Measurements from ENCODE around the gene MPIG6B. TPM values are rescaled to one million over a fixed set of nuclear protein-coding genes. Genes with fewer than 3 reads are reported as not detected.

Gene MPIG6B
- total RNA-seq, 1 donor from 2014 or later: not detected

DNA sequence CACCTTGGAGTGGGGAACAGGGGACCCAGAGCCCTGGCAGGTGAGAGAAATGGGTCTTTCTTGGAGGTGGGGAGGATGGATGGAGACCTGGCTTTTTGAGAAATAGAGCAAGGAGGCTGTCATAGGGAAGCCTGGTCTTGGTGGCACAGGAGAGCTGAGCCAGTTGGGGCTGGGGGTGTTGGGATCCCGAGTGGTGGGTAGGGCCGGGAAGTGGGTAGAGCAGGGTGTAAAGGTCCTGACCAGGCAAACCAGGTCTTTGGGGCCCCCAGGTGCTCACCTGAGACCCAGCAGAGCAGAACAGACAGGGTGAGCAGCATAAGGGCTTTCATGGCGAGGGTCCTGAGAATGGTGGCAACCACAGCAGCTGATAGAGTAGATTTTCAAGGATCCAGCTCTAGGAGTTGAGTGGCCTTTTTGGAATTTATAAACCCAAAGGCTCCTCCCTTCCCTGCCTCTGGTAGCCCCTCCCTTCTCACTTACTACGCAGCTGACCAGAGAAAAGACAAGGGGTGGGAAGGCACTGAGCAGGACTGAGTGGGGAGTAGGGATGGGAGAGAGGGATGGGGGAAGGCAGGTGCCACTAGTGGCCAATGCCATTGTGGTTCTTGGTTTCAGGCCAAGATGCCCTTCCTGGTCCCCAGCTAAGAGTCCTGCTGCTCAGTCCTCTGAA, 1.7 kb upstream of the MPIG6B start, which contains the start of gene LY6G6C:
Gene LY6G6C (minus strand): TSS at position 396 of the 670 bp plus-strand sequence. CDS start 67 bp downstream, at position 329.
- H3K27ac Mint-ChIP-seq: no peak within 1 kb of the TSS

DNA sequence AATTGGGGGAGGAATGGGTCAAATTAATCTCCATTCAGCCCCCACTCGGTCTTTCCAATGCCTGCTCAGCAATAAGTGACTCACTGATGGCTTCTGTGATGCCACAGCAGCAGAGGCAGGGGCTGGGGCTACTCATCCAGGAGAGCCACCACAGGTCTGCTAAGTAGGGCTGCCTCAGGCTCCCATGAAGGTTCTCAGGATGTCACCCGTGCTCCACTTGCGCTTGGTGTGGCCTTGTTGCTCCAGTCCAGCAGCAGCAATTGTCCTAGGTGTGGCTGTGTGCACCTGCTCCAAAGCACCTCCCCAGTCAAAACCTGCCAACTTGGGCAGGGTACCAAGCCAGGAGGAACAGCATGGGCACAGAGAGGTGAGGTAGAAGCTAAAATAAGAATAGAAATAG, 1.0 kb upstream of the MPIG6B start:
- no peak for TF ChIP-seq EZH2 (IDR thresholded peaks at IDR 0.05)
- TF ChIP-seq EZH2phosphoT487 (IDR thresholded peaks at IDR 0.05): no peak
- TF ChIP-seq, protein P1, sequence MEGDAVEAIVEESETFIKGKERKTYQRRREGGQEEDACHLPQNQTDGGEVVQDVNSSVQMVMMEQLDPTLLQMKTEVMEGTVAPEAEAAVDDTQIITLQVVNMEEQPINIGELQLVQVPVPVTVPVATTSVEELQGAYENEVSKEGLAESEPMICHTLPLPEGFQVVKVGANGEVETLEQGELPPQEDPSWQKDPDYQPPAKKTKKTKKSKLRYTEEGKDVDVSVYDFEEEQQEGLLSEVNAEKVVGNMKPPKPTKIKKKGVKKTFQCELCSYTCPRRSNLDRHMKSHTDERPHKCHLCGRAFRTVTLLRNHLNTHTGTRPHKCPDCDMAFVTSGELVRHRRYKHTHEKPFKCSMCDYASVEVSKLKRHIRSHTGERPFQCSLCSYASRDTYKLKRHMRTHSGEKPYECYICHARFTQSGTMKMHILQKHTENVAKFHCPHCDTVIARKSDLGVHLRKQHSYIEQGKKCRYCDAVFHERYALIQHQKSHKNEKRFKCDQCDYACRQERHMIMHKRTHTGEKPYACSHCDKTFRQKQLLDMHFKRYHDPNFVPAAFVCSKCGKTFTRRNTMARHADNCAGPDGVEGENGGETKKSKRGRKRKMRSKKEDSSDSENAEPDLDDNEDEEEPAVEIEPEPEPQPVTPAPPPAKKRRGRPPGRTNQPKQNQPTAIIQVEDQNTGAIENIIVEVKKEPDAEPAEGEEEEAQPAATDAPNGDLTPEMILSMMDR (IDR thresholded peaks at IDR 0.05): no peak
- no peak for DNase-seq (ENCODE audit: low spot score)
- Mint-ChIP-seq H3K27ac (no peak overlapping the region), H3K9me3 (no peaks in the 10 kb centered on the region), H3K4me1 (peaks cover 20% of the 10 kb centered on the region), H3K4me3 (no peak overlapping the region), H3K36me3 (peaks cover 21% of the 10 kb centered on the region), H3K27me3 (ENCODE audit: insufficient read depth, low read depth) (peaks cover 13% of the 10 kb centered on the region)
- no peak overlapping the region for H3K4me2 ChIP-seq
- H3K4me3 ChIP-seq: no peak overlapping the region
- no peaks in the 10 kb centered on the region for H3K9me3 ChIP-seq (ENCODE audit: low read depth)
- peaks cover under 1% of the 10 kb centered on the region for H4K20me1 ChIP-seq (ENCODE audit: low read depth)
- H3F3A ChIP-seq (ENCODE audit: low read depth): peaks cover 17% of the 10 kb centered on the region
- H2AFZ ChIP-seq (replicated peaks): no peak overlapping the region
- H3K27ac ChIP-seq: no peak overlapping the region
- H3K9ac ChIP-seq: no peak overlapping the region
- no peaks in the 10 kb centered on the region for H3K27me3 ChIP-seq
- no peaks in the 10 kb centered on the region for H3K79me2 ChIP-seq (ENCODE audit: low read depth)
- no peaks in the 10 kb centered on the region for H3K36me3 ChIP-seq
- H3K4me1 ChIP-seq: no peaks in the 10 kb centered on the region

More for the DNA sequence above, 1.7 kb upstream of the MPIG6B start, which contains the start of gene LY6G6C:
- H3K36me3 Mint-ChIP-seq: peaks cover 15% of the 10 kb centered on the region
- no peaks in the 10 kb centered on the region for H3K9me3 ChIP-seq (ENCODE audit: low read depth)
- peak within 1 kb of the TSS; percentile 33 for H3K4me3 Mint-ChIP-seq
- H3K9me3 Mint-ChIP-seq: no peaks in the 10 kb centered on the region
- peaks cover 17% of the 10 kb centered on the region for H3K4me1 Mint-ChIP-seq
- no peaks in the 10 kb centered on the region for H4K20me1 ChIP-seq (ENCODE audit: low read depth)
- peaks cover 16% of the 10 kb centered on the region for H3F3A ChIP-seq (ENCODE audit: low read depth)
- H3K27me3 Mint-ChIP-seq (ENCODE audit: insufficient read depth, low read depth): peaks cover 11% of the 10 kb centered on the region
- no peaks in the 10 kb centered on the region for H3K27me3 ChIP-seq
- no peaks in the 10 kb centered on the region for H3K79me2 ChIP-seq (ENCODE audit: low read depth)
- no peak for DNase-seq (ENCODE audit: low spot score)
- no peak within 1 kb of the TSS for H3K4me3 ChIP-seq
- no peak within 1 kb of the TSS for H2AFZ ChIP-seq (replicated peaks)
- TF ChIP-seq, protein P1 (IDR thresholded peaks at IDR 0.05): no peak
- TF ChIP-seq EZH2 (IDR thresholded peaks at IDR 0.05) (no peak), EZH2phosphoT487 (IDR thresholded peaks at IDR 0.05) (no peak)
- no peaks in the 10 kb centered on the region for H3K36me3 ChIP-seq
- H3K27ac ChIP-seq: no peak within 1 kb of the TSS
- H3K9ac ChIP-seq: no peak within 1 kb of the TSS
- H3K4me1 ChIP-seq: no peaks in the 10 kb centered on the region
- no peak within 1 kb of the TSS for H3K4me2 ChIP-seq

DNA sequence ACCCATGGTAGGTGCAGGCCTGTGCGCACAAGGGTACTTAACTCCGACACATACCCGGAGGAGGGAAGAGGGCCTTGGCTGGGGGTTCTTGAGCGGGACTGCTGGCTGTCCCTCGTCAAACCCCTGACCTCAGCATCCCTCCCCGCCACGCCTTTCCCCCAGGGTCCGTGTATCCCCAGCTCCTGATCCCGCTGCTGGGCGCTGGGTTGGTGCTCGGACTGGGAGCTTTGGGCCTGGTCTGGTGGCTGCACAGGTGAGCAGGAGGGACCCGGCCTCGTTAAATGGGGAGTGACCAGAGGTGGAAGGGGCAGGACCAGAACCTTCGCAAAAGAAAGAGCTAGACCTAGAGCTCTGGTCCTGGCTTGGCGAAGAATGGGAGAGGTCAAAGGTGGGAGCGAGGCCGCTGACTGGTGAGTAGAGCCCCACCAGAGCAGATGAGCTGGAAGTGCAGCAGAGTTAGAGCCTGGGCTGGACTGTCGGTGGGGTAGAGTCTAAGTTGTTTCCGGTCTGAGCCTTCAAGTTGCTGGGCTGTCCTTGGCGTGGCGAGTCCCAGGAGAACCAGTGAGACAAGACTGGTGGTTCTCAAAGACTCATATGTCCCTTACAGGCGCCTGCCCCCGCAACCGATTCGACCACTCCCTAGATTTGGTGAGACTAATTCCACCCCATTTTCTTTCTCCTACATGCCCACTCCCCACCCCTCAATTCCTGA, 963 bp downstream of the MPIG6B start:
- peaks cover 20% of the 10 kb centered on the region for H3F3A ChIP-seq (ENCODE audit: low read depth)
- H3K9me3 ChIP-seq (ENCODE audit: low read depth): no peaks in the 10 kb centered on the region
- peaks cover 18% of the 10 kb centered on the region for H3K79me2 ChIP-seq (ENCODE audit: low read depth)
- DNase-seq (ENCODE audit: low spot score): no peak
- Mint-ChIP-seq H3K27ac (peak overlapping the region; percentile 72), H3K4me3 (no peak overlapping the region), H3K9me3 (no peaks in the 10 kb centered on the region), H3K27me3 (ENCODE audit: insufficient read depth, low read depth) (peaks cover 15% of the 10 kb centered on the region), H3K4me1 (peaks cover 27% of the 10 kb centered on the region), H3K36me3 (peaks cover 32% of the 10 kb centered on the region)
- H3K4me3 ChIP-seq: no peak overlapping the region
- H3K27ac ChIP-seq: no peak overlapping the region
- TF ChIP-seq EZH2 (IDR thresholded peaks at IDR 0.05) (no peak), EZH2phosphoT487 (IDR thresholded peaks at IDR 0.05) (no peak)
- TF ChIP-seq, protein P1 (IDR thresholded peaks at IDR 0.05): no peak
- no peaks in the 10 kb centered on the region for H3K27me3 ChIP-seq
- H2AFZ ChIP-seq (replicated peaks): no peak overlapping the region
- no peaks in the 10 kb centered on the region for H3K36me3 ChIP-seq
- no peak overlapping the region for H3K9ac ChIP-seq
- H3K4me2 ChIP-seq: no peak overlapping the region
- peaks cover 7% of the 10 kb centered on the region for H3K4me1 ChIP-seq
- peaks cover 17% of the 10 kb centered on the region for H4K20me1 ChIP-seq (ENCODE audit: low read depth)

Data from neural progenitor cell (in vitro differentiated cells).